NCI-H524 (cell line): ENCODE data around the gene CXCL12.

Experiments
- DNase-seq, 2 experiments: peaks; one replicate each; lab custom pipeline; 2025; lab: John Stamatoyannopoulos, UW

The CXCL12 gene

GRCh38 chr10:44399659-44400451 lies 15.0 kb upstream of the CXCL12 start:
- no peak for DNase-seq

- no peak for DNase-seq
Observed at GRCh38 chr10:44398747-44399658, 14.1 kb upstream of the CXCL12 start.

- no peak for DNase-seq
Observed at GRCh38 chr10:44398271-44398670, 13.4 kb upstream of the CXCL12 start.

- no peak for DNase-seq
Observed at GRCh38 chr10:44397476-44398225, 12.8 kb upstream of the CXCL12 start.

GRCh38 chr10:44396671-44397191 lies 11.8 kb upstream of the CXCL12 start:
- no peak for DNase-seq

GRCh38 chr10:44395902-44396670 lies 11.2 kb upstream of the CXCL12 start:
- DNase-seq: no peak

GRCh38 chr10:44395396-44395795 lies 10.5 kb upstream of the CXCL12 start:
- DNase-seq: peak in 1 of 2 experiments; percentile 2

- no peak for DNase-seq
Observed at GRCh38 chr10:44394696-44395381, 9.9 kb upstream of the CXCL12 start.

- DNase-seq: no peak
Observed at GRCh38 chr10:44393834-44394547, 9.1 kb upstream of the CXCL12 start.

GRCh38 chr10:44393051-44393630 lies 8.2 kb upstream of the CXCL12 start:
- DNase-seq: no peak

GRCh38 chr10:44392420-44392819 lies 7.5 kb upstream of the CXCL12 start:
- DNase-seq: peak in 1 of 2 experiments; percentile 7

GRCh38 chr10:44391981-44392380 lies 7.1 kb upstream of the CXCL12 start:
- no peak for DNase-seq

GRCh38 chr10:44390585-44391072 lies 5.7 kb upstream of the CXCL12 start:
- DNase-seq: no peak

- no peak for DNase-seq
Observed at GRCh38 chr10:44389556-44389955, 4.7 kb upstream of the CXCL12 start.

- no peak for DNase-seq
Observed at GRCh38 chr10:44389150-44389549, 4.3 kb upstream of the CXCL12 start.

GRCh38 chr10:44388641-44389040 lies 3.7 kb upstream of the CXCL12 start:
- no peak for DNase-seq

- no peak for DNase-seq
Observed at GRCh38 chr10:44387853-44388251, 3.0 kb upstream of the CXCL12 start.

GRCh38 chr10:44386546-44387052 lies 1.7 kb upstream of the CXCL12 start:
- peak in 1 of 2 experiments; percentile 38 for DNase-seq
